Type B pancreatic cell (in vitro differentiated cells): ENCODE results near the gene MAP3K7. TPM values are rescaled to one million over a fixed set of nuclear protein-coding genes. Genes with fewer than 3 reads are reported as not detected.

ENCODE experiments used
- DNase-seq: peaks from one replicate; pipeline ENCODE4 v3.0.0; 2021; ENCODE audit warnings: mixed read lengths; ENCODE audit not compliant: unreplicated experiment; ENCODE audit errors: extremely low spot score
- H3K27ac Mint-ChIP-seq: 2 replicates; pipeline ENCODE4 v1.8.0; 2021; ENCODE audit warnings: mild to moderate bottlenecking, mixed read lengths
- H3K27me3 Mint-ChIP-seq: 2 replicates; pipeline ENCODE4 v1.8.0; 2021; ENCODE audit warnings: mixed read lengths
- H3K36me3 Mint-ChIP-seq: 2 replicates; pipeline ENCODE4 v1.8.0; 2021; ENCODE audit warnings: mixed read lengths
- H3K4me1 Mint-ChIP-seq: one replicate; pipeline ENCODE4 v1.8.0; 2021; ENCODE audit warnings: mixed read lengths; ENCODE audit not compliant: unreplicated experiment
- H3K4me3 Mint-ChIP-seq: 2 replicates; pipeline ENCODE4 v1.8.0; 2021; ENCODE audit warnings: mild to moderate bottlenecking, mixed read lengths
- H3K9me3 Mint-ChIP-seq: 2 replicates; pipeline ENCODE4 v1.8.0; 2021; ENCODE audit warnings: mixed read lengths
- CTCF ChIP-seq: fragments of 200-600 bp; sonication (generic); conservative IDR thresholded peaks from 2 replicates; pipeline ENCODE4 v1.5.0; 2021; ENCODE audit warnings: antibody characterized with exemption, mild to moderate bottlenecking
- total RNA-seq: library from RNA; stranded (reverse); gene quantifications from 2 replicates; pipeline ENCODE4 v1.2.1, GENCODE V29; 2021; ENCODE audit warnings: low replicate concordance

Gene MAP3K7
- total RNA-seq, 1 donor from 2014 or later: 34.1 TPM

GRCh38 chr6:90490030-90490716 is 96.7 kb downstream of the MAP3K7 start:
- Mint-ChIP-seq H3K27me3 (peaks cover 2% of the 10 kb centered on the region), H3K27ac (no peak overlapping the region), H3K4me3 (no peak overlapping the region), H3K4me1 (peaks cover 18% of the 10 kb centered on the region), H3K9me3 (peaks cover 5% of the 10 kb centered on the region), H3K36me3 (no peaks in the 10 kb centered on the region)
- no peak for DNase-seq
- no peak for TF ChIP-seq CTCF

- Mint-ChIP-seq H3K27ac (no peak overlapping the region), H3K27me3 (peaks cover 2% of the 10 kb centered on the region), H3K9me3 (peaks cover 5% of the 10 kb centered on the region), H3K36me3 (no peaks in the 10 kb centered on the region), H3K4me1 (peaks cover 20% of the 10 kb centered on the region), H3K4me3 (no peak overlapping the region)
- no peak for TF ChIP-seq CTCF
- no peak for DNase-seq
Measured at GRCh38 chr6:90488816-90489215, 98.1 kb downstream of the MAP3K7 start.

GRCh38 chr6:90485635-90486277 is 101.1 kb downstream of the MAP3K7 start:
- Mint-ChIP-seq H3K4me1 (peaks cover 20% of the 10 kb centered on the region), H3K27ac (no peak overlapping the region), H3K9me3 (peaks cover 5% of the 10 kb centered on the region), H3K27me3 (peaks cover 2% of the 10 kb centered on the region), H3K36me3 (no peaks in the 10 kb centered on the region), H3K4me3 (no peak overlapping the region)
- DNase-seq: no peak
- no peak for TF ChIP-seq CTCF

- H3K9me3 Mint-ChIP-seq: peaks cover 5% of the 10 kb centered on the region
- H3K27ac Mint-ChIP-seq: no peak overlapping the region
- H3K27me3 Mint-ChIP-seq: peaks cover 5% of the 10 kb centered on the region
- peaks cover 16% of the 10 kb centered on the region for H3K4me1 Mint-ChIP-seq
- H3K36me3 Mint-ChIP-seq: no peaks in the 10 kb centered on the region
- no peak overlapping the region for H3K4me3 Mint-ChIP-seq
- no peak for TF ChIP-seq CTCF
- DNase-seq: no peak
Measured at GRCh38 chr6:90484903-90485302, 102.0 kb downstream of the MAP3K7 start.

GRCh38 chr6:90484385-90484784 is 102.5 kb downstream of the MAP3K7 start:
- H3K4me3 Mint-ChIP-seq: no peak overlapping the region
- H3K27me3 Mint-ChIP-seq: peaks cover 7% of the 10 kb centered on the region
- H3K36me3 Mint-ChIP-seq: no peaks in the 10 kb centered on the region
- H3K9me3 Mint-ChIP-seq: peaks cover 5% of the 10 kb centered on the region
- no peak overlapping the region for H3K27ac Mint-ChIP-seq
- H3K4me1 Mint-ChIP-seq: peaks cover 15% of the 10 kb centered on the region
- DNase-seq: no peak
- no peak for TF ChIP-seq CTCF
